HT-29 (cell line): ENCODE measurements around the gene ITGA1. TPM values are rescaled to one million over a fixed set of nuclear protein-coding genes. Genes with fewer than 3 reads are reported as not detected.
"Not testable (repeated sequence)": the region's sequence is repeated elsewhere in the genome, so short reads cannot be mapped to it uniquely, and the experiment has no call there.

ENCODE experiments used
- DNase-seq: peaks from one replicate; pipeline ENCODE4 v3.0.0-alpha.2; 2015; ENCODE audit warnings: low spot score
- total RNA-seq: library from RNA; depleted of rRNA; stranded (reverse); fragments of >200 nt; shearing (Covaris generic); gene quantifications from 2 replicates; pipeline ENCODE4 v1.2.3, GENCODE V29; 2014

Gene ITGA1
- total RNA-seq, 1 experiment from 2014 or later, result 39.5 TPM

DNA sequence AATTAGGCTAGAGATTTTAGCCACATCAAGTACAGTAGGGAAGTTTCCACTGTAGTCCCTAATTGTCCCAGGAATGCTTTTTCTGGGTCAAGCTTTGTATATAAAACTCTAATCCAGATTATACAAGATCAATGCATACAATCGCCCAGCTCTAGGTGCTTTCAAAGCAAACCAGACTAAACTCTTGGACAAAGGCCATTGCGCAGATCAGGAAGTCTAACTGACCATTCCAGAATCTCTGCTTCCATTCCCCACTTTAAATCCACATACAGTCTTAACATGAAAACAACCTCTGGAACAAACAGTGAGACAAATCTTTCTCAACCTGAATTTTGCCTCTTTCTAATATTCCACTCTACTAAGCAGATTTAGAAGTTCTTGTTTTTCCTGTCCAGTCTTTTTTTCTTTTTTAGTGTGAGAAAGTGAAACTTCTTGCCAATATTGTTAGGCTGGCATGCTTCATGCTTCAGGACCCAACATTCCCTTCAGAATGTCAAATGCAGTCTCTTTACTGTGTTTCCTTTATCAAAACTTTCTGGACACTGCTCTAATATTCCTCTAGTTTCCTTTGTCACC, 76.1 kb downstream of the ITGA1 start:
- no peak for DNase-seq

DNA sequence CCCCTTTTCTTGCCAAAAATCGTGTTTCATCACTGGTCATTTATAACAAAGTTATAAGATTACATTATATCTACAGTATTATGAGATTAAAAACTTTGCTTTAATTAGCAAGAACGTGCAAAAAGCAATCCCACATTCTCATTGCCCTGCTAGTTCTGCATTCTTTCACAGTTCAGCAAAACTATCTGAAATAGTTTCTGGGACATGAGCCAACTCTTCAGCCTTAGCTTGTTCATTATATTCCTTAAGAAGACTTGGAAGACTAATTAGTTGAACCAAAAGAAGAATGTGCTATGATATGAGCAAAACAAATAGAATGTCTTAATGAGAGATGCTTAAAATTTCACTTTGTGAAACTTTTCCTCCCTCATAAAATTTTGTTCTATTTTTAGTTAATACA, 76.7 kb downstream of the ITGA1 start:
- no peak for DNase-seq

- no peak for DNase-seq
Observed at GRCh38 chr5:52864884-52865283, 77.2 kb downstream of the ITGA1 start.

- DNase-seq, result not testable (repeated sequence)
Observed at GRCh38 chr5:52865991-52866390, 78.3 kb downstream of the ITGA1 start.

DNA sequence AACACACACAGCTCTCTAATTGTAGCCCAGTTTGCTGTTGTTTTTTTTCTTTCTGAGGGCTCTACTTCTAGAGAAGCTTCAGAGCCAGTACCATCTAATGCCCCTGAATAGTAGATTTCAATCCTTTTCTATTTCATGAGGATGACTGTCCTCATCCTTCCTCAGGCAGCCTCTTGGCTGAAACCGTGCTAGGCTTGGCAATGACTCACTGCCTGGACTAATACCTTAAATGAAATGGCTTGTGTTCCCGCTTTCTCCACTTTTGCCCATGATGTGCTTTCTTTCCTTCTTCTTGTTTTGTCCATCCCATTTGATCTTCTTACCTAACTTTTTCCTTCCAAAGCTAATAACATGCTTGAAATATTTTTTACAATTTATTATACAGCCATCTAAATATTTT, 80.1 kb downstream of the ITGA1 start:
- DNase-seq, result no peak

DNA sequence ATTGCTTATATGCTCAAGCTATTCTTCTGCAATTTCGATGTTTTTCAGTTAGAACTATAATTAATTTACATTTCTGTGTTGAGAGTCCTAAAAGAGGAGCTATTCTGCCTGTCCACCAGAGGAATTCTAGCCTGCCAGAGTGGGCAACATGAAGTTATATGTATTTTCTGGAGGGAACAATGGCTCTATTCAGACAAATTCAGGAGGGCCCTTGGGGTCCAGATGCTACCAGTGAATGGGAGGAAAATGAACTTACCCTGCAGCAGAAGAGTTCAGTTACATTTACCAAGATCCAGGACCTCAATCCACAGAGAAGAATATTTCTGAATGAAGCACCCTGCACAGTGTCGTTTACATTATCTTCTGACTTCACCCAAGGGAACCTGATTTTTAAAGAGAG, 80.7 kb downstream of the ITGA1 start:
- DNase-seq, result no peak

- no peak for DNase-seq
Observed at GRCh38 chr5:52869391-52869790, 81.7 kb downstream of the ITGA1 start.

GRCh38 chr5:52870448-52870847, 82.7 kb downstream of the ITGA1 start:
- no peak for DNase-seq

DNA sequence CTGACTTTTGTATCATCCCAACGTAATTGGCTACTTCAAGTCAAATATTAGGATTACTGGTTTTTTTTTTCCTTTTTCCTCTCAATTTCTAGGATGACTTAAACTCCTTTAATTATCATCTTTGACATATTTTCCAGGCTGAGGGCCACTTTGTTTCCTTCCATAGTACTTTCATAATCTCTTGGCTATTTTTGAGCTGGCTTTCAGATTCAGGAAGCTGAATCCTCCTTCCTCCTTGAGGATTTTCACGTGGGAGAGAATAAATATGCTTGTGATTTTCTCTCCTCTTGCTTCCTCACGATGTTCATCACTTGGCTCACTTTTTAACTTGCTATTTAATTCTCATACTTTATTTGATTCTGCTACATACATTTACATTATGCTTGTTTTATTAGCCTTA, 88.1 kb downstream of the ITGA1 start:
- DNase-seq, result no peak

DNA sequence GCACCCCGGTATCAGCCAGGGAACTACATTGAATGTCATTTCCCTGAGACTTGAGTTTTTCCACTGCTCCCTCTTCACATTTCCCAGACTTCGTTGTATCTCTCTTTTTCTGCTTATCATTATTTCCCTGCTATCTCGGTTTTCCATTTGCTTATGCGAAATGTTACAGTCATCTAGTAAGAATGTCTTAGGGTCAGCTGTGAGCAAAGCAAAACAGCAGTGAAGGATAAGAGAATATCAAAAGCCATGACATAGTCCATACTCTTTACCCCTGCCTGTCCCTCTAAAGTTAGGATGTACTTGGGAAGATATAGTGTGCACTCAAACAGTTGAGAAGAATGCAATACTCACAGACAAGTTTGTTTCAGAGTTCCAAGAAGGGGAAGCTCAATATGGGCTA, 88.7 kb downstream of the ITGA1 start:
- no peak for DNase-seq

GRCh38 chr5:52878656-52879055, 90.9 kb downstream of the ITGA1 start:
- DNase-seq, result no peak

- DNase-seq, result no peak
Observed at GRCh38 chr5:52880541-52880940, 92.8 kb downstream of the ITGA1 start.

DNA sequence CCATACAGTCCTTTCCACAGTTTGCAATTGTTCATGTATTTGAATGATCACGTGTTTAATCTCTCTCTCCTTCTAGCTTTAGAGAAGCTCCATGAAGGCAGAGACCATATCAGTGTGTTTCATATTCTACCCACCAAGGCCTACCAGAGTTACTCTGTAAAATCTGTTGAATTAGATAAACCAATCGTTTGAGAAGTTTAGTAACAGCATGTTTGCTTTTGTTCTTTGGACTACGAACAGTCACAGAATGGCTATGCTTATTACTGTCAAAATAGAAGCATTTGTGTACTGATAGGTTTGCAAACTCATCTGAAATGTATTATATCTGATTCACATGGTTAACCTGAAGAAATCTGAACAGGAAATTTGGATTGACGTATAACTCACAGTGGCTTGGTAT, 93.8 kb downstream of the ITGA1 start:
- DNase-seq, result no peak

DNA sequence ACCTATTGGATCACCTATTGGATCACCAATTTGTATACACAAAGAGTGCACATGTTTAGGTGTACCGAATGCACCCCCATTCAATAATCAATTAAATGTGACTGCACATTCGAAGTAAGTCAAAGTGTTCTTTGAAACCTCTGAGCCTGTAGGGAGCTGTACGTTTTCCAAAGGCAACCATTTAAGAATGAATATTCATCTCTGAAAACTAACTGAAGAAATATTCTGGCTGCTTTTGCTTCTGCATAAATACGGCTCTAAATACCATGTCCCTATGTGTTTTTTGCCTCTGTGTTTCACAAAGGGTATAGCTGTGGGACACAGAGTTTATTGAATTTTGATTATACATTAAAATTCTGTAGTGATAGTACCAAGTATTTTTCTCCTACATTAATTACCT, 95.4 kb downstream of the ITGA1 start:
- DNase-seq, result no peak

GRCh38 chr5:52884453-52884852, 96.7 kb downstream of the ITGA1 start:
- DNase-seq, result peak; percentile 49

DNA sequence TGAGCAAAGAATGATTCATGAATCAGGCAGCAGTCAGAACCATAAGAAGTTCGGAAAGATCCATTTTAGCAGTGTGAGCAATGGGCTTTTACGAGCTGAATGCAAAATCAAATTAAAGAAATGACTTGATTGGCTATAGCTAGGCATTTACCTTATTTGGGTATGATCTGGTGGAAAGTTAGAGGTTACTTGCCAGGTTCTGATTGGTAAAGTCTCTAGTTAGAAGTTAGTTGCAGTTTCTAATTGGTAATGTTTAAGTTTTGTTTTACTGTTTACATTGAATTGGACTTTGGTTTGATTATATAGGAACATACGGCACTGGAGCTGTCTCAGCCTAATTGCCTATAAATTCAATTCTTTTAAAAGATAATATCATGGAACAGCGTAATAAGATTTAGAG, 97.9 kb downstream of the ITGA1 start:
- DNase-seq, result peak; percentile 37

DNA sequence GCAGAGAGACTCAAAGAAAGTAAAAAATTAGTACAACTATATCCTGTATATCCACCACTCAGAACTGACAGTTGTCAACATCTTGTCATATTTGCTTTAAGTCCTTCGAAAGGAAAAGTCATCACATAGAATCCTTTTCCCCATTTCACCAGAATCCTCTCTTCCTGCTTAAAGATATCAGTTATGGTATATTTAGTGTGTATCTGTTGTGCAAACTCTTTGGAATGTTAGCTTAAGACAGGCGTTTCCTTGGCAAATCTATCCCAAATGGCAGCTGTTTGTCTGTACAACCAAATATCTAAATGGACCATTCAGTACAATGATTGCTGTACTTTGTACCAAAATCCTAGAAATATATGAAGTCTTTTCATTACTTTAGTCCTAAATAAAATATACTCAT, 98.5 kb downstream of the ITGA1 start:
- no peak for DNase-seq

DNA sequence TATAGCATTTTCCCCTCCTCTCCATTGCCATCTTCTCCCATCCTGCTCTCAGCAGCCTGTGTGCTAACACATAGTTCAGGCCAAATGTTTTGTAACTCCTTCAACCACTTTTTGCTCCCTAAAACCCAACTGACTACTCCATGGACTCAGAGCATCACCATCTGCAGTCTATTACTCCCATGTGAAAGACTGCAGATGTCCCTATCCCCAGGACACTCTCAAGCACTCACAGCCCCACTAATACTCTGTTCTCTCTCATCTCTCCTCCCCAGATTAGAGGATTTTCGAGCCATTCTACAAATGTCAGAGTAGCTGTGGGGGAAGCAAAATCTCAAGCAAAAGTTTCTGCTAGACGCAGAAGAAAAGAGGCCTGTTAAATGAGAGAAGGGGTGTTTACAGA, 99.3 kb downstream of the ITGA1 start:
- DNase-seq, result no peak

- DNase-seq, result no peak
Observed at GRCh38 chr5:52888363-52888762, 100.6 kb downstream of the ITGA1 start.

GRCh38 chr5:52892242-52892878, 104.6 kb downstream of the ITGA1 start:
- peak; percentile 16 for DNase-seq

- no peak for DNase-seq
Observed at GRCh38 chr5:52893105-52893504, 105.4 kb downstream of the ITGA1 start.

- DNase-seq, result no peak
Observed at GRCh38 chr5:52893863-52894262, 106.1 kb downstream of the ITGA1 start.

- DNase-seq, result no peak
Observed at GRCh38 chr5:52894451-52894850, 106.7 kb downstream of the ITGA1 start.

GRCh38 chr5:52895075-52895474, 107.4 kb downstream of the ITGA1 start:
- no peak for DNase-seq
